ENCODE results near the gene MS4A12. TPM values are rescaled to one million over a fixed set of nuclear protein-coding genes. Genes with fewer than 3 reads are reported as not detected.

The MS4A12 gene
- total and polyA plus RNA-seq, 2 donors (not counting 1 experiment from before 2014, with no cell fraction given) = not detected

DNA sequence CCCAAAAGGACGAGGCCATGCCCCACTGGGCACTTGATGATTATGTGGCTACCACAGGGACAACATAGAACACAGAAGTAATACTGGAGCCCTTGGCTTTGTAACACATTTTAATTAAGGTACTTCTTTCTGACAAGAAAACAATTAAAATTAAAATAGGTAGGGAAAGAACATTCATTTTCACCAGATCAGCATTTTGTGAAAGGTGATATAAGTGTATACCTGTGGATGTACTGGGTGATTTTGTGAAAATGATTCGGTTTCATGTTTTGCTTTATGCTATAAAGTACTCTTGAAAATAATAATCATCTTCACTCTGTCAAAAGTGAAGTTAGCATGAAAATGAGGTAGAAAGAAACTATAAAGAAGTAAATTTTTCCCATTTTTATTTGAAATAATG, 876 bp downstream of the MS4A12 start:
- Histone ChIP-seq H3K79me2 (ENCODE audit: control insufficient read depth, insufficient read depth, low read length) (no peaks in the 10 kb centered on the region), H3K4me3 (replicated peaks in 1 of 4; ENCODE audit: control extremely low read depth in 1 of 4, insufficient read depth in 1 of 4, low read depth in 3 of 4, low read length in 4 of 4) (no peak overlapping the region), H3K27me3 (ENCODE audit: control insufficient read depth, insufficient read depth, low read length) (no peaks in the 10 kb centered on the region), H2AFZ (ENCODE audit: low read length) (no peak overlapping the region), H3K4me1 (ENCODE audit: control insufficient read depth, extremely low read depth, insufficient read depth, low read length) (no peaks in the 10 kb centered on the region), H3K9me3 (ENCODE audit: control insufficient read depth, insufficient read depth, low read depth, low read length) (no peaks in the 10 kb centered on the region), H4K20me1 (ENCODE audit: control insufficient read depth, extremely low read depth, insufficient read depth, low read length) (no peaks in the 10 kb centered on the region), H3K27ac (ENCODE audit: insufficient read depth, low read length) (no peak overlapping the region), H3K9ac (ENCODE audit: insufficient read depth, low read length) (no peak overlapping the region), H3K36me3 (ENCODE audit: control insufficient read depth, insufficient read depth, low read length) (no peaks in the 10 kb centered on the region), H3K4me2 (ENCODE audit: extremely low read depth, insufficient read depth, low read length) (no peak overlapping the region)
- TF ChIP-seq EZH2 (IDR thresholded peaks at IDR 0.05; ENCODE audit: low read length, missing control alignments) = no peak
- no peak for DNase-seq (ENCODE audit: low read depth in 2 of 2)

GRCh38 chr11:60498399-60498798, 5.8 kb downstream of the MS4A12 start:
- Histone ChIP-seq H3K4me3 (replicated peaks in 1 of 4; ENCODE audit: control extremely low read depth in 1 of 4, insufficient read depth in 1 of 4, low read depth in 3 of 4, low read length in 4 of 4) (no peak overlapping the region), H4K20me1 (ENCODE audit: control insufficient read depth, extremely low read depth, insufficient read depth, low read length) (no peaks in the 10 kb centered on the region), H3K4me2 (ENCODE audit: extremely low read depth, insufficient read depth, low read length) (no peak overlapping the region), H3K27ac (ENCODE audit: insufficient read depth, low read length) (no peak overlapping the region), H3K79me2 (ENCODE audit: control insufficient read depth, insufficient read depth, low read length) (no peaks in the 10 kb centered on the region), H3K9me3 (ENCODE audit: control insufficient read depth, insufficient read depth, low read depth, low read length) (no peaks in the 10 kb centered on the region), H3K36me3 (ENCODE audit: control insufficient read depth, insufficient read depth, low read length) (no peaks in the 10 kb centered on the region), H3K4me1 (ENCODE audit: control insufficient read depth, extremely low read depth, insufficient read depth, low read length) (no peaks in the 10 kb centered on the region), H3K27me3 (ENCODE audit: control insufficient read depth, insufficient read depth, low read length) (no peaks in the 10 kb centered on the region), H2AFZ (ENCODE audit: low read length) (no peak overlapping the region), H3K9ac (ENCODE audit: insufficient read depth, low read length) (no peak overlapping the region)
- TF ChIP-seq, protein P1, sequence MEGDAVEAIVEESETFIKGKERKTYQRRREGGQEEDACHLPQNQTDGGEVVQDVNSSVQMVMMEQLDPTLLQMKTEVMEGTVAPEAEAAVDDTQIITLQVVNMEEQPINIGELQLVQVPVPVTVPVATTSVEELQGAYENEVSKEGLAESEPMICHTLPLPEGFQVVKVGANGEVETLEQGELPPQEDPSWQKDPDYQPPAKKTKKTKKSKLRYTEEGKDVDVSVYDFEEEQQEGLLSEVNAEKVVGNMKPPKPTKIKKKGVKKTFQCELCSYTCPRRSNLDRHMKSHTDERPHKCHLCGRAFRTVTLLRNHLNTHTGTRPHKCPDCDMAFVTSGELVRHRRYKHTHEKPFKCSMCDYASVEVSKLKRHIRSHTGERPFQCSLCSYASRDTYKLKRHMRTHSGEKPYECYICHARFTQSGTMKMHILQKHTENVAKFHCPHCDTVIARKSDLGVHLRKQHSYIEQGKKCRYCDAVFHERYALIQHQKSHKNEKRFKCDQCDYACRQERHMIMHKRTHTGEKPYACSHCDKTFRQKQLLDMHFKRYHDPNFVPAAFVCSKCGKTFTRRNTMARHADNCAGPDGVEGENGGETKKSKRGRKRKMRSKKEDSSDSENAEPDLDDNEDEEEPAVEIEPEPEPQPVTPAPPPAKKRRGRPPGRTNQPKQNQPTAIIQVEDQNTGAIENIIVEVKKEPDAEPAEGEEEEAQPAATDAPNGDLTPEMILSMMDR (conservative IDR thresholded peaks at IDR 0.05 in 1 of 2, IDR thresholded peaks at IDR 0.05 in 1 of 2; ENCODE audit: low read depth in 1 of 2, low read length in 2 of 2) = no peak
- no peak for TF ChIP-seq EZH2 (IDR thresholded peaks at IDR 0.05; ENCODE audit: low read length, missing control alignments)
- DNase-seq (ENCODE audit: low read depth in 2 of 2) = no peak

DNA sequence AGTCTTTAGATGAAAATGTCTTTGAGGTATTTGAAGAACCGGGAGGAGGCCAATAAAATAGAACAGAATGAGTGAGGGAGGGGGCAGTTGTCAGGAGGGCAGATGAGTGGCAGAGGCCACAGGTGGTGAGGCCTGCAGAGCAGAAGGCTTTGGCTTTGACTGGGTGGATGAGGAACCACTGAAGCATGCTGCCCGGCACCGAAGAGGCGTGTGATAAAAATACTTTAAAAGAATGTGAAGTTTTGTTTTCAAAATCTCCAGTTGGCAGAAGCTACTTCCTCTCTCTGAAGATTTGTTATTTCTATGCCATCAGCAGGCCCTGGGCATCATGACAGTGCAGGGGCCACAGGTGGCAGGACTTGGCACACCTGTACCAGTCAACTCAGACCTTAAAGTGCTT, 6.3 kb downstream of the MS4A12 start:
- no peaks in the 10 kb centered on the region for H3K79me2 ChIP-seq (ENCODE audit: control insufficient read depth, insufficient read depth, low read length)
- no peaks in the 10 kb centered on the region for H3K9me3 ChIP-seq (ENCODE audit: control insufficient read depth, insufficient read depth, low read depth, low read length)
- H3K9ac ChIP-seq (ENCODE audit: insufficient read depth, low read length) = no peak overlapping the region
- no peak overlapping the region for H3K4me2 ChIP-seq (ENCODE audit: extremely low read depth, insufficient read depth, low read length)
- H4K20me1 ChIP-seq (ENCODE audit: control insufficient read depth, extremely low read depth, insufficient read depth, low read length) = no peaks in the 10 kb centered on the region
- H2AFZ ChIP-seq (ENCODE audit: low read length) = no peak overlapping the region
- no peaks in the 10 kb centered on the region for H3K36me3 ChIP-seq (ENCODE audit: control insufficient read depth, insufficient read depth, low read length)
- no peak for DNase-seq (ENCODE audit: low read depth in 2 of 2)
- H3K4me1 ChIP-seq (ENCODE audit: control insufficient read depth, extremely low read depth, insufficient read depth, low read length) = no peaks in the 10 kb centered on the region
- H3K27ac ChIP-seq (ENCODE audit: insufficient read depth, low read length) = no peak overlapping the region
- no peak overlapping the region for H3K4me3 ChIP-seq (replicated peaks in 1 of 4; ENCODE audit: control extremely low read depth in 1 of 4, insufficient read depth in 1 of 4, low read depth in 3 of 4, low read length in 4 of 4)
- no peaks in the 10 kb centered on the region for H3K27me3 ChIP-seq (ENCODE audit: control insufficient read depth, insufficient read depth, low read length)
- no peak for TF ChIP-seq EZH2 (IDR thresholded peaks at IDR 0.05; ENCODE audit: low read length, missing control alignments)
- TF ChIP-seq, protein P1 (conservative IDR thresholded peaks at IDR 0.05 in 1 of 2, IDR thresholded peaks at IDR 0.05 in 1 of 2; ENCODE audit: low read depth in 1 of 2, low read length in 2 of 2) = no peak
